ENCODE results near the gene ENOX1.

The ENOX1 gene

GRCh38 chr13:43270130-43270830 lies 516.5 kb downstream of the ENOX1 start:
- no peak overlapping the region for H3K4me3 ChIP-seq (ENCODE audit: low read depth, low read length)
- TF ChIP-seq, protein P1, sequence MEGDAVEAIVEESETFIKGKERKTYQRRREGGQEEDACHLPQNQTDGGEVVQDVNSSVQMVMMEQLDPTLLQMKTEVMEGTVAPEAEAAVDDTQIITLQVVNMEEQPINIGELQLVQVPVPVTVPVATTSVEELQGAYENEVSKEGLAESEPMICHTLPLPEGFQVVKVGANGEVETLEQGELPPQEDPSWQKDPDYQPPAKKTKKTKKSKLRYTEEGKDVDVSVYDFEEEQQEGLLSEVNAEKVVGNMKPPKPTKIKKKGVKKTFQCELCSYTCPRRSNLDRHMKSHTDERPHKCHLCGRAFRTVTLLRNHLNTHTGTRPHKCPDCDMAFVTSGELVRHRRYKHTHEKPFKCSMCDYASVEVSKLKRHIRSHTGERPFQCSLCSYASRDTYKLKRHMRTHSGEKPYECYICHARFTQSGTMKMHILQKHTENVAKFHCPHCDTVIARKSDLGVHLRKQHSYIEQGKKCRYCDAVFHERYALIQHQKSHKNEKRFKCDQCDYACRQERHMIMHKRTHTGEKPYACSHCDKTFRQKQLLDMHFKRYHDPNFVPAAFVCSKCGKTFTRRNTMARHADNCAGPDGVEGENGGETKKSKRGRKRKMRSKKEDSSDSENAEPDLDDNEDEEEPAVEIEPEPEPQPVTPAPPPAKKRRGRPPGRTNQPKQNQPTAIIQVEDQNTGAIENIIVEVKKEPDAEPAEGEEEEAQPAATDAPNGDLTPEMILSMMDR (IDR thresholded peaks at IDR 0.05; ENCODE audit: low read depth, low read length) = no peak

DNA sequence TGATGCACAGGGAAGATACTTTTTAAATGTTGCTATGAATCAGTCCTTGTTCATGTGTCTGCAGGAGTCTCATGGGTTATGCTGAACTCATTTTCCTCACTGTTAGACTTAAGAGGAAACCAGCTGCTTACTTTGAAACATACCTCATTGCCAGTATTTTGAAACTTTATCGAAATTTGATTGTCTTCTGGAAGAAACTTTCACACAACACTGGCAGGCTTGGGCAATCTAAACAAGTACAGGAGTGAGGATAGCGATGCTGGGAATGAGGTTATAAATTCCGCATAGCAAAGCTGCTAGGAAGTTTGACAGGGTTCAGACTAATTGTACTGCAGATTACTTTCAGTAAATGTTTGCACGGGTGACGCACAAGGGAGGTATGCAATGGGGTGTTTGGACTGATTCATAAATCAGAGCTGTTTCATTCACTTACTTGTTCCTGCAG lies 517.7 kb downstream of the ENOX1 start:
- H3K4me3 ChIP-seq (ENCODE audit: low read depth, low read length) = peak overlapping the region; percentile 25; the same call in 1 of the 2 replicates
- TF ChIP-seq, protein P1 (IDR thresholded peaks at IDR 0.05; ENCODE audit: low read depth, low read length) = no peak

DNA sequence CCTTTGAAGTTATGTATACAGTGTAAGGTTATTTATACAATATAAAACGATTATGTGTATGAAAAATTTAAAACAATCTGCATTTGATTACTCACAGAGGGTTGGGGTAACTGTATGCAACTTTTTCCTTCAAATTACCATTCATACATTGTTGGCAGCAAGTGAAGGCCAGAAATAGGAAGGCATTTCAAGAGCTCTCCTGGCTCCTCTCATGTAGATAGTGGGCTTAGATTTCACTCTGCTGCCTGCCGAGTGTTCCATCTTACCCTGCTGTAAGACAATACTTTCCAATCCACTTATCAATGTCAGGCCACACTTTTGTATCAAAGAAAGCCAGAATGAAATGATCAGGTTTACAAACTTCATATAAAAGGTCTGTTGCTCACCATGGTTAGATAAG lies 518.1 kb downstream of the ENOX1 start:
- TF ChIP-seq, protein P1 (IDR thresholded peaks at IDR 0.05; ENCODE audit: low read depth, low read length) = no peak
- peak overlapping the region; percentile 25; the same call in 1 of the 2 replicates for H3K4me3 ChIP-seq (ENCODE audit: low read depth, low read length)

GRCh38 chr13:43267916-43268315 lies 518.9 kb downstream of the ENOX1 start:
- TF ChIP-seq, protein P1 (IDR thresholded peaks at IDR 0.05; ENCODE audit: low read depth, low read length) = no peak
- no peak overlapping the region for H3K4me3 ChIP-seq (ENCODE audit: low read depth, low read length)

GRCh38 chr13:43266936-43267615 lies 519.7 kb downstream of the ENOX1 start:
- TF ChIP-seq, protein P1 (IDR thresholded peaks at IDR 0.05; ENCODE audit: low read depth, low read length) = no peak

GRCh38 chr13:43265028-43265427 lies 521.7 kb downstream of the ENOX1 start:
- TF ChIP-seq, protein P1 (IDR thresholded peaks at IDR 0.05; ENCODE audit: low read depth, low read length) = no peak

More at GRCh38 chr13:43266936-43267615, 519.7 kb downstream of the ENOX1 start:
- H3K4me3 ChIP-seq (ENCODE audit: low read depth, low read length) = no peak overlapping the region

GRCh38 chr13:43264458-43264857 lies 522.3 kb downstream of the ENOX1 start:
- TF ChIP-seq, protein P1 (IDR thresholded peaks at IDR 0.05; ENCODE audit: low read depth, low read length) = no peak
- no peak overlapping the region for H3K4me3 ChIP-seq (ENCODE audit: low read depth, low read length)

More at GRCh38 chr13:43265028-43265427, 521.7 kb downstream of the ENOX1 start:
- H3K4me3 ChIP-seq (ENCODE audit: low read depth, low read length) = no peak overlapping the region
